ENCODE data around the gene DEK.

GRCh38 chr6:18269717-18270116 lies 5.4 kb upstream of the DEK start:
- no peak for TF ChIP-seq REST (IDR thresholded peaks at IDR 0.05; ENCODE audit: insufficient read depth in 1 of 2, low read depth in 2 of 2, low read length in 2 of 2)
- no peak for TF ChIP-seq POLR2AphosphoS5 (IDR thresholded peaks at IDR 0.05; ENCODE audit: low read depth, low read length)
- no peak for TF ChIP-seq TAF1 (IDR thresholded peaks at IDR 0.05; ENCODE audit: borderline replicate concordance, insufficient read depth, low read length)
- TF ChIP-seq SIN3A (IDR thresholded peaks at IDR 0.05; ENCODE audit: borderline replicate concordance, insufficient read depth, low read length) = no peak
- TF ChIP-seq FOXP2 (optimal IDR thresholded peaks at IDR 0.05; ENCODE audit: borderline replicate concordance, extremely low read depth, extremely low read length, insufficient read depth) = no peak
